Stomach (tissue), 9 donors: ENCODE measurements around the gene IYD. TPM values are rescaled to one million over a fixed set of nuclear protein-coding genes. Genes with fewer than 3 reads are reported as not detected.
A peak's percentile ranks its signal among the peaks of the same experiment; 100 is the strongest.
"Not testable (repeated sequence)": the region's sequence is repeated elsewhere in the genome, so short reads cannot be mapped to it uniquely, and the experiment has no call there.

ENCODE experiments used
- DNase-seq, 2 donors: peaks; one replicate each; pipeline versions ENCODE4 v3.0.0 to v3.0.0-alpha.2; 2013 to 2019
- H3K27ac ChIP-seq, 5 donors: fragments of 200-600 bp in 4 of 5; sonication (generic) in 4 of 5; one replicate each; pipeline ENCODE4 v1.5.1; 2013 to 2019; ENCODE audit warnings: mild to moderate bottlenecking in 1 of 5, moderate library complexity in 1 of 5
- H3K27me3 ChIP-seq, 3 donors: fragments of 200-600 bp; sonication (generic); one replicate each; pipeline ENCODE4 v1.5.1; 2017 to 2019; ENCODE audit warnings: mixed run types in 1 of 3
- H3K36me3 ChIP-seq, 4 donors: fragments of 200-600 bp; sonication (generic); 1 replicate in 3 of 4; 2 replicates in 1 of 4; pipeline ENCODE4 v1.5.1; 2016 to 2019
- H3K4me1 ChIP-seq, 4 donors: fragments of 200-600 bp; sonication (generic); one replicate each; pipeline ENCODE4 v1.5.1; 2016 to 2019
- H3K4me3 ChIP-seq, 4 donors: fragments of 200-600 bp; sonication (generic) in 3 of 4; one replicate each; pipeline ENCODE4 v1.5.1; 2016 to 2019; ENCODE audit warnings: mild to moderate bottlenecking in 1 of 4
- H3K9me3 ChIP-seq, 4 donors: fragments of 200-600 bp; sonication (generic); one replicate each; pipeline ENCODE4 v1.5.1; 2016 to 2019
- EP300 ChIP-seq: sonication (generic); formaldehyde crosslinking; IDR thresholded peaks from one replicate; pipeline ENCODE4 v1.6.1; 2017; ENCODE audit warnings: antibody characterized with exemption
- POLR2A ChIP-seq, 4 donors: fragments of 450-650 bp; IDR thresholded peaks; one replicate each; pipeline ENCODE4 v1.6.1; 2016; ENCODE audit warnings: antibody characterized with exemption in 4 of 4, control low read depth in 2 of 4, mild to moderate bottlenecking in 1 of 4, moderate library complexity in 1 of 4
- POLR2AphosphoS5 ChIP-seq, 3 donors: sonication (generic); formaldehyde crosslinking; IDR thresholded peaks; one replicate each; pipeline ENCODE4 v1.6.1; 2016; ENCODE audit warnings: antibody characterized with exemption in 3 of 3
- WGBS, 5 donors: extraction: QIAGEN DNeasy Blood & Tissue Kit in 3 of 5; methylation state at CpG; one replicate each; pipeline versions ENCODE4 v1.1.5 to v1.1.7; 2013 to 2018; 5-methylcytosine and 5-hydroxymethylcytosine counted together
- intact Hi-C: fragments of 100-400 bp; cut with DNase I; formaldehyde crosslinking; loops from one replicate; pipeline ENCODE4 v1.15.1; 2023; ENCODE audit warnings: low total_unique reads
- polyA plus RNA-seq, 3 donors: library from polyadenylated mRNA; stranded (reverse); fragments of 200-250 nt; gene quantifications; one replicate each; pipeline ENCODE4 v1.2.3, GENCODE V29; 2013
- total RNA-seq, 5 donors: library from RNA; depleted of rRNA; stranded (reverse); fragments of >200 nt; gene quantifications; one replicate each; pipeline versions ENCODE4 v1.1.0 to v1.2.3, GENCODE V29; 2014 to 2016
- TF ChIP-seq, protein P1 (sequence below), 7 experiments: fragments of 450-650 bp in 4 of 7; fragments of 200-600 bp in 3 of 7; sonication (generic) in 3 of 7; IDR thresholded peaks; one replicate each; pipeline ENCODE4 v1.5.1; 2016 to 2019; ENCODE audit warnings: antibody characterized with exemption in 7 of 7, control low read depth in 2 of 7, mild to moderate bottlenecking in 1 of 7
- donor health status: healthy with polysubstance abuse.
- donor health status: Bipolar disorder and iron deficiency.
- donor health status: healthy.

IYD gene
- total and polyA plus RNA-seq, 8 donors, result 0.45 to 3.5 (median 0.75) TPM; not detected in 1

DNA sequence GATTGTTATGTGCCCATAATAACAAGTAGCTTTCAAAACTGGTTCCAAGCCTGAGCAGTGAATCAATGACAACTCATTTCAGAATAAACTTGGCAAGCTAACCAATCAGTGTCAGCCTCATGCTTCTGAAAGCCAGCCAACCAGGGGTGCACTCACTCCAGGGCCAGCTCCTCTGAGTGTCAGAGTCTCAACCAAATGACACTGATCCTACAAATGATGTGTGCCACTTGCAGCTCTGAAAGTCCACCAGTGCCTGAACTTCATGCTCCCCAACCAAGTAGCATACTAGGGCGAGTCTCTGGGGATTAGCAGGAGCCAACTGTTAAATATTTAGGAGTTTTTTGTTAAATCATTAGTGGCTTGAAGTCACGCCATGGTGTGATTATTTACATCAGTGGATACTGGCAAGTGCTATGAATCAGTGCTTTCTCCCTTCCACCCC lies 4.5 kb downstream of the IYD start:
- intact Hi-C loops, result no loop called here
- peaks cover 0 to 9% (median 0%) of the 10 kb centered on the region in 4 donors for H3K4me1 ChIP-seq
- H3K9me3 ChIP-seq, result no peaks in the 10 kb centered on the region
- H3K36me3 ChIP-seq, result no peaks in the 10 kb centered on the region
- TF ChIP-seq EP300, result no peak
- TF ChIP-seq POLR2AphosphoS5 (IDR thresholded peaks at IDR 0.05), result no peak
- no peak for TF ChIP-seq POLR2A (IDR thresholded peaks at IDR 0.05)
- TF ChIP-seq, protein P1, sequence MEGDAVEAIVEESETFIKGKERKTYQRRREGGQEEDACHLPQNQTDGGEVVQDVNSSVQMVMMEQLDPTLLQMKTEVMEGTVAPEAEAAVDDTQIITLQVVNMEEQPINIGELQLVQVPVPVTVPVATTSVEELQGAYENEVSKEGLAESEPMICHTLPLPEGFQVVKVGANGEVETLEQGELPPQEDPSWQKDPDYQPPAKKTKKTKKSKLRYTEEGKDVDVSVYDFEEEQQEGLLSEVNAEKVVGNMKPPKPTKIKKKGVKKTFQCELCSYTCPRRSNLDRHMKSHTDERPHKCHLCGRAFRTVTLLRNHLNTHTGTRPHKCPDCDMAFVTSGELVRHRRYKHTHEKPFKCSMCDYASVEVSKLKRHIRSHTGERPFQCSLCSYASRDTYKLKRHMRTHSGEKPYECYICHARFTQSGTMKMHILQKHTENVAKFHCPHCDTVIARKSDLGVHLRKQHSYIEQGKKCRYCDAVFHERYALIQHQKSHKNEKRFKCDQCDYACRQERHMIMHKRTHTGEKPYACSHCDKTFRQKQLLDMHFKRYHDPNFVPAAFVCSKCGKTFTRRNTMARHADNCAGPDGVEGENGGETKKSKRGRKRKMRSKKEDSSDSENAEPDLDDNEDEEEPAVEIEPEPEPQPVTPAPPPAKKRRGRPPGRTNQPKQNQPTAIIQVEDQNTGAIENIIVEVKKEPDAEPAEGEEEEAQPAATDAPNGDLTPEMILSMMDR (IDR thresholded peaks at IDR 0.05), result no peak
- DNase-seq, result no peak
- no peak overlapping the region for H3K4me3 ChIP-seq
- H3K27ac ChIP-seq, result no peak overlapping the region
- H3K27me3 ChIP-seq, result no peaks in the 10 kb centered on the region
- WGBS, 5 donors, result 50 to 74% (median 60%) methylated on average over 2 of the region's 2 CpGs

DNA sequence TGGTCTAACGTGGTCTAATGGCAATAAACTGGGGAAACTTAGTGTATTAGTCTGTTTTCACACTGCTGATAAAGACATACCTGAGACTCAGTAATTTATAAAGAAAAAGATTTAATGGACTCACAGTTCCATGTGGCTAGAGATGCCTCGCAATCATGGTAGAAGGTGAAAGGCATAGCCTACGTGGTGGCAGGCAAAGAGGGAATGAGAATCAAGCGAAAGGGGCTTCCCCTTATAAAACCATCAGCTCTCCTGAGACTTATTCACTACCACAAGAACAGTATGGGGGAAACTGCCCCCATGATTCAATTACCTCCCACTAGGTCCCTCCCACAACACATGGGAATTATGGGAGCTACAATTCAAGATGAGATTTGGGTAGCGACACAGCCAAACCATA lies 5.5 kb downstream of the IYD start:
- H3K36me3 ChIP-seq, intact Hi-C loops, H3K4me1 ChIP-seq, H3K27ac ChIP-seq, H3K4me3 ChIP-seq, H3K27me3 ChIP-seq, H3K9me3 ChIP-seq, DNase-seq: not testable (repeated sequence)
- WGBS, 5 donors, result 54 to 83% (median 58%) methylated on average over 4 to 5 of the region's 5 CpGs

DNA sequence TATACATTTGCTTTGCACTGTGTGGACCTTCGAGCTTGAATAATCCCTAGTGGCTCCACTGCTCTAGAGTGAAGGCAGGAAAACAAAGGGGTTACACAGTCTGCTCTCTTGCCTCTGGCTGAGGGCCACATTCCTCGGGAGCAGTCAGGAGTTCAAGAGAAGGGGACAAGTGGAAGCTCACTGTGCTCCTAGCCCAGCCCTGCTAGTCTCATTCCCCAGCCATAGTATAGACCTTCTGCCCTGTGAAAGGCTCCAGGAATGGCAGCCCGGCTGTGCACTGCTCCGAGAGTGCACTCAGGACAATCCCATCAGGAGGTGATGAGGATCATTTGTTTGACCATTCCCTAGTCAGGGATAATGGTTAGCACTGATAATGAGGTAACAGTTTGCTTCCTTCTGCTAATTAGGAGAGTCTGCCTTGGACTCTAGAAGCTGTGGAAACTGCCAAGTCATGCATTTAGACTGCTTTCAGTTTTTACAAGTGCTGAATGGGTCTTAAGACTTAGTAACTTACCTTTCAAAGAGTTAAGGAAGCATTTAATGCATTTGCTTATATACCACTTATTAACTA lies 8.5 kb downstream of the IYD start:
- intact Hi-C loops, result no loop called here
- Histone ChIP-seq H3K4me3 (no peak overlapping the region), H3K27me3 (no peaks in the 10 kb centered on the region), H3K36me3 (no peaks in the 10 kb centered on the region), H3K27ac (no peak overlapping the region), H3K9me3 (no peaks in the 10 kb centered on the region), H3K4me1 (peaks cover 0 to 9% (median 0%) of the 10 kb centered on the region in 4 donors)
- WGBS, 5 donors, result 31 to 45% (median 38%) methylated on average over 4 of the region's 4 CpGs
- DNase-seq, result peak in 1 of 2 donors; percentile 31
- TF ChIP-seq, protein P1 (IDR thresholded peaks at IDR 0.05), result no peak
- TF ChIP-seq POLR2AphosphoS5 (IDR thresholded peaks at IDR 0.05) (no peak), EP300 (no peak), POLR2A (IDR thresholded peaks at IDR 0.05) (no peak)

DNA sequence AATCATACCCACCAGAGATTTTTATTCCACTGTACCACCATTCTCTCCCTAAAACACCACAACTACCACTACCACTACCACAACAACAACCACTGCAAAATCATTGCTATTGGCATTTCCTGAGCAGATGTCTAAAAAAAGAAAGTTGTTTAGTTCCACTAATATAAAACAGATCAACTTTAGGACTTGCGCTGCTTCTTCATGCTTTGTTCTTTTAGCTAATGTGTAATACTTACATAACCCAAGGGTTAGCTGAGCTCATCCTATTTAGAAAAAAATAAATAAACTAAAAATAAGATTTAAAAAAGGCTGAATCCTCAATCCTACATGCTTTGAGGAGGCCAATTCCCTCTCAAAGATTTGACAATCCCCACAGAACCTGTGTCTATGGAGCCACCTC lies 11.4 kb downstream of the IYD start:
- no peaks in the 10 kb centered on the region for H3K27me3 ChIP-seq
- TF ChIP-seq POLR2AphosphoS5 (IDR thresholded peaks at IDR 0.05) (no peak), POLR2A (IDR thresholded peaks at IDR 0.05) (no peak), EP300 (no peak)
- TF ChIP-seq, protein P1 (IDR thresholded peaks at IDR 0.05), result no peak
- H3K4me3 ChIP-seq, result no peak overlapping the region
- intact Hi-C loops, result no loop called here
- no peaks in the 10 kb centered on the region for H3K36me3 ChIP-seq
- peaks cover 0 to 9% (median 0%) of the 10 kb centered on the region in 4 donors for H3K4me1 ChIP-seq
- no peak for DNase-seq
- 81 to 94% (median 86%) methylated on average over 1 of the region's 1 CpG for WGBS, 5 donors
- H3K27ac ChIP-seq, result no peak overlapping the region
- H3K9me3 ChIP-seq, result no peaks in the 10 kb centered on the region

DNA sequence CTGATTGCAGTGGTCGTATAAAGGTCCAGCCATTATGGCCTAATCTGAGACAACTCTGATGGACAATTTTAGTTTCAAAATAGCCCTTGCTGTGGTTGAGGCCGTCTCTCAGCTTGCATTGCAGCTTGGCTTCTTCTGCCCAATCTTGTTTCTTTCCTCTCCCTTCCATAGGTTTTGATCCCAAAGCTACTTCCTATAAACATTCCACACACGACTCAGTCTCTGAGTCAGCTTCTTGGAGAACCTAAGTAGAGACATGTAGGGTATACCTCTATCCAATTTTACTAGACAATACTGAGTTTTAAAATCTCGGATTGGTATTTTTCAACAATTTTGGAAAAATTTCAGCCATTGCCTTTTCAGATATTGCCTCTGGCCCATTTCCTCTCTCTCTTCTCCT lies 13.4 kb downstream of the IYD start:
- DNase-seq, result no peak
- no peak overlapping the region for H3K27ac ChIP-seq
- 86 to 91% (median 88%) methylated on average over 4 of the region's 4 CpGs for WGBS, 5 donors
- H3K36me3 ChIP-seq, result no peaks in the 10 kb centered on the region
- H3K4me1 ChIP-seq, result peaks cover 0 to 5% (median 0%) of the 10 kb centered on the region in 4 donors
- H3K4me3 ChIP-seq, result no peak overlapping the region
- no peaks in the 10 kb centered on the region for H3K9me3 ChIP-seq
- TF ChIP-seq POLR2AphosphoS5 (IDR thresholded peaks at IDR 0.05) (no peak), POLR2A (IDR thresholded peaks at IDR 0.05) (no peak), EP300 (no peak)
- TF ChIP-seq, protein P1 (IDR thresholded peaks at IDR 0.05), result no peak
- intact Hi-C loops, result no loop called here
- H3K27me3 ChIP-seq, result no peaks in the 10 kb centered on the region
